GOT3 (cell line): ENCODE measurements around the gene TRIM67.
A peak's percentile ranks its signal among the peaks of the same experiment; 100 is the strongest.
"Not testable (repeated sequence)": the region's sequence is repeated elsewhere in the genome, so short reads cannot be mapped to it uniquely, and the experiment has no call there.

ENCODE experiments used
- DNase-seq: peaks from one replicate; lab custom pipeline; 2025; ENCODE audit warnings: mixed read lengths; lab: John Stamatoyannopoulos, UW

The TRIM67 gene

GRCh38 chr1:231203259-231204057, 41.6 kb downstream of the TRIM67 start:
- DNase-seq = no peak

- DNase-seq = no peak
Observed at GRCh38 chr1:231206856-231207255, 45.0 kb downstream of the TRIM67 start.

- DNase-seq = no peak
Observed at GRCh38 chr1:231207437-231207836, 45.6 kb downstream of the TRIM67 start.

- DNase-seq = no peak
Observed at GRCh38 chr1:231208980-231209379, 47.1 kb downstream of the TRIM67 start.

GRCh38 chr1:231209531-231209930, 47.7 kb downstream of the TRIM67 start:
- no peak for DNase-seq

GRCh38 chr1:231210126-231210525, 48.3 kb downstream of the TRIM67 start:
- DNase-seq = no peak

GRCh38 chr1:231211005-231211857, 49.4 kb downstream of the TRIM67 start:
- peak; percentile 56 for DNase-seq

- not testable (repeated sequence) for DNase-seq
Observed at GRCh38 chr1:231212301-231212700, 50.4 kb downstream of the TRIM67 start.

- no peak for DNase-seq
Observed at GRCh38 chr1:231213831-231214573, 52.1 kb downstream of the TRIM67 start.

- DNase-seq = no peak
Observed at GRCh38 chr1:231214918-231215680, 53.2 kb downstream of the TRIM67 start.

- DNase-seq = no peak
Observed at GRCh38 chr1:231215681-231216385, 54.0 kb downstream of the TRIM67 start.

GRCh38 chr1:231216498-231216897, 54.6 kb downstream of the TRIM67 start:
- DNase-seq = no peak

GRCh38 chr1:231217056-231217455, 55.2 kb downstream of the TRIM67 start:
- DNase-seq = no peak

- DNase-seq = no peak
Observed at GRCh38 chr1:231218078-231218477, 56.2 kb downstream of the TRIM67 start.

- DNase-seq = no peak
Observed at GRCh38 chr1:231219422-231220401, 57.9 kb downstream of the TRIM67 start.

GRCh38 chr1:231220801-231221200, 58.9 kb downstream of the TRIM67 start:
- DNase-seq = no peak

GRCh38 chr1:231226156-231226555, 64.3 kb downstream of the TRIM67 start:
- no peak for DNase-seq

- DNase-seq = no peak
Observed at GRCh38 chr1:231231511-231231910, 69.7 kb downstream of the TRIM67 start.

GRCh38 chr1:231232870-231233734, 71.2 kb downstream of the TRIM67 start:
- no peak for DNase-seq
